ENCODE measurements around the gene CXCL16.

The CXCL16 gene, protein sequence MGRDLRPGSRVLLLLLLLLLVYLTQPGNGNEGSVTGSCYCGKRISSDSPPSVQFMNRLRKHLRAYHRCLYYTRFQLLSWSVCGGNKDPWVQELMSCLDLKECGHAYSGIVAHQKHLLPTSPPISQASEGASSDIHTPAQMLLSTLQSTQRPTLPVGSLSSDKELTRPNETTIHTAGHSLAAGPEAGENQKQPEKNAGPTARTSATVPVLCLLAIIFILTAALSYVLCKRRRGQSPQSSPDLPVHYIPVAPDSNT

DNA sequence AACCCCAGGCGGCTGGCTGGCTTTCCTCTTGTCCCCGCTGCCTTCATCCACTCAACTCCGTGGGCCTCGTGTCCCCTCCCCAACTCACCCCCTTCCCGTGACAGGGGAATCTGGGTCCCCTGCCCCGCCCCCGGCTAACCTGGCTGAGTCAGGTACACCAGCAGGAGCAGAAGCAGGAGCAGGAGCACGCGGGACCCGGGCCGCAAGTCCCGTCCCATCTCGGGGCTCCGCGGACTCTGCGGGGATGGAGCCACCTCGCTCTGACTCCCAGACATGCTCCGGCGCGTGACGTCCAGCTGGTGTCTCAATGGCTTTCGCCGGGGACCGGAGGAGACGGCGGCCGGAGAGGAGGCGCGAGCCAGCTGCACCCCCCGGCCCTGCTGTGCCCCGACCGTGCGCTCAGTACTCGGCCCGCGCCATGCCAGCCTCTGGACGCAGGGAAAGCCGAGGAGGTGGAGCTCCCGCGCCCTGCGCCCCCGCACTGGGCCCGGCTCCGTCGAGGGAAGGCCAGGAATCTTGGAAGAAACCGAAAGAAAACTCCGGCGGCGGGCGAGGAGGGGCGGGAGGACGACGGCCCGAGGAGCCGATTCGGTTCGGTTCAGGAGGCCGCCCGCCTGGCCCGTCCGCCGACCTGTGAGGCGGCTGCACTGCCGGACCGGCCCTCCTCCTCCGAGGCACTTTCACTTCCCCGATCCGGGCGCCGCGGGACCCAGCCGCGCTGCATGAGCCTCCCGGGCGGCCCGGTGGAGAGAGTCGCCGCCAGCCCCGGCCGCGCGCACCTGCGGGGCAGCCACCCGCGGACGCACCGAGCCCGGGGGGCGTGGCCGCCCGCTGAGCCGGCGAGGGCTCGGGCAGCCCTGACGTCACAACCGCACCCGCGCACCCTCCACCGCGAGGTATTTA is at the start of gene CXCL16, which contains the start of gene ZMYND15:
Gene CXCL16 (minus strand): TSS at position 807 of the 903 bp plus-strand sequence. CDS start 589 bp downstream, at position 218.
Gene ZMYND15 (plus strand): TSS at position 712 of the 903 bp plus-strand sequence. CDS start 716 bp downstream, outside the sequence.
- peak; percentile 44 for DNase-seq
- in situ Hi-C loops (cut with HindIII; ENCODE audit: low pct_ligation_motif_present, low pct_unique_long_range_greater_than_20kb, low sequenced_read_pairs): no loop called here

DNA sequence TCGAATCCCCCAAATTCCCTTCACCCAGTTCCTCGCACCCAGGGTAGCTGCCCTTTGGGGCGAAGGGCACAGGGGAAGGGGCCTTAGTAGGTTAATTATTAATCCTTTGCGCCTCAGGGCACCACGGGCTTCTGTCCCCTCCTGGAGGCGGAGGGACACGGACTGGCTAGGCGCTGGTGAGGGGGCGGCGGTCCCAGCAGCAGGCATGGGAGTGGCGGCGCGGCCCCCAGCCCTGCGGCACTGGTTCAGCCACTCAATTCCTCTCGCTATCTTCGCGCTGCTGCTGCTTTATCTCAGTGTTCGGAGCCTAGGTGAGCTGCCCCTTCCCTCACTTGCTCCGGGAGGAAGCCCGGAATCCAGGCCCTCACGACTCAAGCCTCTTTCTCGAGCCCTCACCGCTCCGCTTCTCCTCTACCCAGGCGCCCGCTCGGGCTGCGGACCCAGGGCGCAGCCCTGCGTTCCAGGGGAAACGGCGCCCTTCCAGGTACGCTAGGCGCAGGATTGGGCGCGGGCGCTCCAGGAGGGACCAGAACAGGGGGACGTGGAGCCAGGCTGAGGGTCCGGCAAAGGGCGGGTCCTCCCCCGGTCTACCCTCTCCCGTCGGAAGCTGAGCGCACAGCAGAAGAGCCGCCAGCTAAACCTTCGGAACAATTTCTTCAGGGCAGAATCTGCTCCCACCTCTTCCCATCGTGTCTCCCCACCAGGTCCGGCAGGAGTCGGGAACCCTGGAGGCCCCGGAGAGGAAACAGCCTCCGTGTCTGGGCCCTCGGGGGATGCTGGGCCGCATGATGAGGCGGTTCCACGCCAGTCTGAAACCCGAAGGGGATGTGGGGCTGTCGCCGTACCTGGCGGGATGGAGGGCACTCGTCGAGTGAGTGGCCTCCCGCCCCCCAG is 49.3 kb upstream of the CXCL16 start, which contains the start of gene GLTPD2:
Gene GLTPD2 (plus strand): TSS at position 158 of the 894 bp plus-strand sequence. CDS start 48 bp downstream, at position 206.
- in situ Hi-C loops (cut with HindIII; ENCODE audit: low pct_ligation_motif_present, low pct_unique_long_range_greater_than_20kb, low sequenced_read_pairs): no loop called here
- no peak for DNase-seq

DNA sequence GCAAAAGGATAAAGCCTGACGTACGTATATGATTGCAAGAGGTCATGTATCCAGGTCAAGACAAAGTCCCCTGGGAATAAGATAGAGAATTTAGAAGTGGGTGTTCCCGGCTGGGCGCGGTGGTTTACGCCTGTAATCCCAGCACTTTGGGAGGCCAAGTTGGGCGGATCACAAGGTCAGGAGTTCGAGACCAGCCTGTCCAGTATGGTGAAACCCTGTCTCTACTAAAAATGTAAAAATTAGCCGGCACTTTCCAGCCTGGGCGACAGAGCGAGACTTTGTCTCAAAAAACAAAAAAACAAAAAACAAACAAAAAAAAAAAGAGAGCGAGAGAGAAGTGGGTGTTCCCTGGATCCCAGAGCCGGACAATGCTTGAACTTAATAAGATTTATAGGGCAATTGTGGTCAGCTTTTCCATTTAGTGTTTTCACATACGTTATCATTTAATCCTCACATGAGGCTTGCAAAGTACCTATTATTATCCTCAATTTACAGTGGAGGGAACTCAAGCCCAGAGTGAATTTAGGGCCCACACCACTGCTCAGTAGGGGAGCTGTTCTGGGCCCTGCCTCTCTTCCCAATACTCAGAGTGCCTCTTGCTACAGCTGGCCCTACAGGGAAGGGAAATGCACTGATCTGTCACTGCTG is 48.6 kb upstream of the CXCL16 start:
- no peak for DNase-seq
- in situ Hi-C loops (cut with HindIII; ENCODE audit: low pct_ligation_motif_present, low pct_unique_long_range_greater_than_20kb, low sequenced_read_pairs): no loop called here

DNA sequence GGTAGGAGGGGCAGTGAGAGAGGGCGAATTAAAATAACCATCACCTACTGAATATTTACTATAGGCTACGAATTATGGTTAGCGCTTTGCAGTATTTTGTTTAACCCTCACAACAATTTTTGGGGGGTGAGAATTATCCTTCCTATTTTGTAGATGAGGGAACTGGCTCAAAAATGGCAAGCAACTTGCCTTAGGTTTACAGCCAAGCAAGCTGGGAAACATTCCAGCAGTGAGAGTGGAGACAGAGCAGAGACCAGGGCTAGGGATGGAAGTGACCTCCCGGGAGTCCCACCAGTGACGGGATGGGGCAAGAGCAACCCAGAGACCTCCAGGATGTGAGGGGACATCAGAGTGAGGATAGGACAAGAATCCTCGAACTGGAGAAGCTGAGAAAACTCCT is 46.8 kb upstream of the CXCL16 start:
- in situ Hi-C loops (cut with HindIII; ENCODE audit: low pct_ligation_motif_present, low pct_unique_long_range_greater_than_20kb, low sequenced_read_pairs): no loop called here
- no peak for DNase-seq

DNA sequence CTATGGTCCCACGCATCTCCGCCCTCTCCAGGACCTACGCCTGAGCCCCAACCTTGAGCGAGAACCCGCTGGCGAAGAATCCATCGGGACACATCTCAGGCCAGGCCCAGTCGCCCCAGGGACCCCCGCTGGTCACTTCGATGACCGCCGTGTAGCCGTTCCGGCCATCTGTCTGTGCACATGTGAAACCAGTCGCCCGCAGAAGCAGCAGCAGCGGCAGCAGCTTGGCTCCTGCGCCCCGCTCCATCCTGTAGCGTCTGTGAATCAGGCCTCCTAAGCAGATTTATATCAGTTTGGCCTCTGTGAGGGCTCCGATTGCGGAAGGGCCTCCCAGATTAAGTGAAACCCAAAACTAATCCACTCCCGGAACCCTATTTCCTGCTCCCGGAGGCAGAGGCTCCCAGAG is 46.4 kb upstream of the CXCL16 start, which contains the start of gene VMO1:
Gene VMO1 (minus strand): TSS at position 259 of the 406 bp plus-strand sequence. CDS start 12 bp downstream, at position 247.
- no peak for DNase-seq
- in situ Hi-C loops (cut with HindIII; ENCODE audit: low pct_ligation_motif_present, low pct_unique_long_range_greater_than_20kb, low sequenced_read_pairs): no loop called here

DNA sequence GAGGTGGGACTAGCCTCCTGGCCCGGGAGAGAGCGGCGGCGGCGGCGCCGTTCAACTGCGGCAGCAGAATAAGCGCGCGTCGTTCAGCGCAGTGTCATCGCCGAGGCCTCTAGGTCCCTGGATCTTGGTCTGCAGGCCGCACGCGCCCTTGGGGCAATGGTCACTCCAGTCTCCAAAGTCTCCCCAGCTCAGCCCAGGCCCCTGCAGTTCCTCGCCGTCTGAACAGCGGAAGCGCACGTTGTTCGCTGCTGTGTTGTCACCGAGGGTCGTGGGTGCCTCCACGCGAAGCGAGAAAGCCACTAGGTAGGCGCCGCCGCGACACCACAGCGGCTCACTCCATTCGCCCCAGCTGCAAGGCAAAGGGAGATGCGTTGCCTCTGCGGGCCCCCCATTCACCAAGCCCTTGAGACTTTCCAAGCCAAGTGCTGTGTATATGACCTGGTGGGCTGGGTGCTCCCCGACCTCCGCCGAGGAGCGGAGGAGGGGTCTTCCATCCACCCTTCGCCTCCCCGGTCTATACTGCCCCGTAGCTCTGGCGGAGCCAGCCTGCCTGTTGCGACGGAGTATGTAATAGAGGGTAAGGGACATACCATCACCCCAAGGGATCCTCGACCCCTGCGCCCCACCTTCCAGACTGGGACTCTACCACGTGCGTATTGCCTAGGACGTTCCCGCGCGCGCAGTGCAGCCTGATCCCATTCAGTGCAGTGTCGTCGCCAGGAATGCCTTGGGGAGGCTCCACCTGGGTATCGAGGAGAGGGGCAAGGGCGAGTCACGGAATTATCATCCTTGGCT is 45.8 kb upstream of the CXCL16 start:
- in situ Hi-C loops (cut with HindIII; ENCODE audit: low pct_ligation_motif_present, low pct_unique_long_range_greater_than_20kb, low sequenced_read_pairs): no loop called here
- DNase-seq: no peak

DNA sequence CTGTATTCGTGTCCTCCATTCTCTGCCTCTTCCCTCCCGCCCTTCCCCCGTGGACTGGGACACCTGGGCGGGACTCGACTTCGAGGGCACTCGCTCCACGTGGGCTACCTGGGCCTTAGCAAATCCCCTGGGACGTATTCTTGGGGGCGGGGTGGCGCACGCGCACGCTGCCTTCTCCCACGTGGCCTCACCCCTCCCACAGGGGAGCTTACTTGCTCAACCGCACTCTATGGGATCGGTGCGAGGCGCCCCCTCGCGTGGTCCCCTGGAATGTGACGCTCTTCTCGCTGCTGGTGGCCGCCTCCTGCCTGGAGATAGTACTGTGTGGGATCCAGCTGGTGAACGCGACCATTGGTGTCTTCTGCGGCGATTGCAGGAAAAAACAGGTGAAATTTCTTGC is 42.9 kb upstream of the CXCL16 start:
- in situ Hi-C loops (cut with HindIII; ENCODE audit: low pct_ligation_motif_present, low pct_unique_long_range_greater_than_20kb, low sequenced_read_pairs): no loop called here
- no peak for DNase-seq

DNA sequence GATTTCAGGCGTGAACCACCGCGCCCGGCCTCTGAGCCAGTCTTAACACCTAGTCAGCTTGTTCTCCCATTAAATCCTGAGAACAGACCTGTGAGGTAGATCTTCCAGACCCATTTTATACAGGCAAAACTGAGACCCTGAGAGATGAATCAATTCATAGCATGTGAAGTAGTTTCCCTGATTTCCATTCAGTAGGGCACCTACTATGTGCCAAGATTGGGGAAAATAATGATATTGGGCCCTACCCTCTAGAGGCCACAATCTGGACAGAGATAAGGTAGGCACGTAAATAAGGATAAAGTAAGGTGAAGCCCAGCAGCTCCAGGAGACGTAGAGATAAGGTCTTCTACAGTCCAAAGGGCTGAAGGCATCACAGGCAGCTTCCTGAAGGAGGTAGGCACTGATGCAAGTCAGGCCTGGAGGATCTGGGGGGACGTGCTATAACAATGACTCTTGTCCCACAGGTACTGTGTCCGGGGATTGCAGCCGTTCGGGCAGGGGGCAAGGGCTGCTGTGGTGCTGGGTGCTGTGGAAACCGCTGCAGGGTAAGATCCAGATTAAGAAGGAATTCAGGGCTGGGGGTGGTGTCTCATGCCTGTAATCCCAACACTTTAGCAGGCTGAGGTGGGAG is 40.7 kb upstream of the CXCL16 start:
- in situ Hi-C loops (cut with HindIII; ENCODE audit: low pct_ligation_motif_present, low pct_unique_long_range_greater_than_20kb, low sequenced_read_pairs): no loop called here
- DNase-seq: no peak

DNA sequence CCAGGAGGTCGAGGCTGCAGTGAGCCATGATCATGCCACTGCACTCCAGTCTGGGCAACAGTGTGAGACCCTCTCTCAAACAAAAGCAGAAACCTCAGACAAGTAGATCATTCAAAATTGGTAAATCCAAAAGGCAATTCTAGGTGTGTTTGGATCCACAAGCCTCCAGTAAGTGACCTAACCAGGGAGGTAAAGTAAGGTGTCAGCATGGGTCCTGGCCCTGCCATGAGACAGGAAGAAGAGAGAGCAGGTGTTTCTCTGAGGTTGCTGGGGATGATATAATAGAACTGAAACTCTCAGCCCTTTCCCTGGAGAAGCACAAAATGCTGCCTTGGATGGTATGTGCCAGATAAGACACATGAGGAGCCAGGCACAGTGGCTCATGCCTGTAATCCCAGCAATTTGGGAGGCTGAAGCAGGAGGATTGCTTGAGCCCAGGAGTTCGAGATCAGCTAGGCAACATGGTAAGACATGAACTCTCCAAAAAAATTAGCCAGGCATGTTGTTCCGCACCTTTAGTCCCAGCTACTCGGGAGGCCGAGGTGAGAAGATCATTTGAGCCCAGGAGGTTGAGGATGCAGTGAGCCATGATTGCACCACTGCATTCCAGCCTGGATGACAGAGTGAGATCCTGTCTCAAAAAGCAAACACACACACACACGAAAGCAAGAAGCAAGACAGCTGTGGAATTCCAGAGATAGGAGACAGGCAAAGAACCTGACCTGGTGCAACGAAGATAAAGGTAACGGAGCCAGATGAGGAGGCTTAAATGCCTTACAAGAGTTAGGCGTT is 38.4 kb upstream of the CXCL16 start:
- in situ Hi-C loops (cut with HindIII; ENCODE audit: low pct_ligation_motif_present, low pct_unique_long_range_greater_than_20kb, low sequenced_read_pairs): no loop called here
- no peak for DNase-seq

DNA sequence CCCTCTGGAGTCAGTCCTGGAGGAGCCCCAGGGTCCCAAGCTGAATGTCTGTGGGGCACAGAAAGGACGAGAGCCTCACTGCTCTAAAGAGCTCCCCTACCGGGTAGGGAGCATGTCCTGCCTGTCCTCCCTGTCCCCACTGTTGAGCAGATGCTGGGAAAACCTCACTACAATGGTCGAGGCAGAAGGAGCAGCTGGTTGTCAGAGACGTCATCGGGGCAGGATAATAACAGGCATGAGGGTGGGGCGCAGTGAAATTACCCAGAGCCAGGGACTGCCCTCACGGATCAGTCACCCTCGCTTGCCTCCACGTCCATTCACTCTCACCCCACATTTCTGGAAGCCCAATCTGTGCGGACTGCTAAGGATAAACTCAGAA is 32.5 kb upstream of the CXCL16 start:
- in situ Hi-C loops (cut with HindIII; ENCODE audit: low pct_ligation_motif_present, low pct_unique_long_range_greater_than_20kb, low sequenced_read_pairs): no loop called here
- no peak for DNase-seq

DNA sequence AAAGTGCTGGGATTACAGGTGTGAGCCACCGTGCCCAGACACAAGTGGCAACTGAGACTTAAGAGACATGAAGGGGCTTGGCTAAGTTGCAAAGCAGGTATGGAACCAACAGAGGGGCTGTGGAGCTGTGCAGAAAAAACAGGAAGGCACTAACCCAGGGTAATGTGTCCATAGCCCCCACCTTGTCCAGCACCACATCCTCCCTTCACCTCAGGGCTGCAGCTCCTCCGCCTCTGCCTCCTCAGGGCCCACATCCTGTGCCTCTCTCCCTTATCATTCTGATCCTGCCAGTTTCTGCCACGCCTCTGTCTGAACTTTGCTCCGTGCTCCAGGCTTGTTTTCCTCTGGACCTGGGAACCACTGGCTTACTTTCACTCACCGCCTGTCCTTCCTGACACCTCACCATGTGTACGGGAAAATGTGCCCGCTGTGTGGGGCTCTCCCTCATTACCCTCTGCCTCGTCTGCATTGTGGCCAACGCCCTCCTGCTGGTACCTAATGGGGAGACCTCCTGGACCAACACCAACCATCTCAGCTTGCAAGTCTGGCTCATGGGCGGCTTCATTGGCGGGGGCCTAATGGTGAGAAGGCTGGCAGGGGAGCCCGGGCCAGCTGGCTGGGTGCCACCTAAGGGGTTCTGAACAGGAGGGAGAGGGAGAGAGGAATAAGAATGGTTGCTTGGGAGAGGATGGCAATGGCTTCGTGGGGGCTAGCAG is 31.9 kb upstream of the CXCL16 start, which contains the start of gene TM4SF5:
Gene TM4SF5 (plus strand): TSS at position 368 of the 716 bp plus-strand sequence. CDS start 37 bp downstream, at position 405.
- DNase-seq: no peak
- in situ Hi-C loops (cut with HindIII; ENCODE audit: low pct_ligation_motif_present, low pct_unique_long_range_greater_than_20kb, low sequenced_read_pairs): no loop called here

DNA sequence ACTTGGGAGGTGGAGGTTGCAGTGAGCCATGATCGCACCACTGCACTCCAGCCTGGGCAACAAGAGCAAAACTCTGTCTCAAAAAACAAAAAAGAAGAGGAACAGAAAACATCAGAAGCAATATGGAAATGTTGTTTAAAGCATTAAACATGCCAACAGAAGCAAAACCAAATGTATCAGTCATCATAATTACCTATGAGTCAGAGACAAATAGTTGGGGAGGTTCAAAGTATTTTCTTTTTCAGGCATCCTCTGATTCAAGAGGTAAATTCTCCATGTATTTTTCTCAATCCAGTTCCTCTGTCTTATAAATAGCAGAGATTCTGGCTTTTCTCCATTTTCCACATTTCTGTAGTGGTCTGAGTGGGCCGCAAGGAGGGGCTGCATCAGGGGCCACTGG is 29.9 kb upstream of the CXCL16 start:
- in situ Hi-C loops (cut with HindIII; ENCODE audit: low pct_ligation_motif_present, low pct_unique_long_range_greater_than_20kb, low sequenced_read_pairs): no loop called here
- no peak for DNase-seq

DNA sequence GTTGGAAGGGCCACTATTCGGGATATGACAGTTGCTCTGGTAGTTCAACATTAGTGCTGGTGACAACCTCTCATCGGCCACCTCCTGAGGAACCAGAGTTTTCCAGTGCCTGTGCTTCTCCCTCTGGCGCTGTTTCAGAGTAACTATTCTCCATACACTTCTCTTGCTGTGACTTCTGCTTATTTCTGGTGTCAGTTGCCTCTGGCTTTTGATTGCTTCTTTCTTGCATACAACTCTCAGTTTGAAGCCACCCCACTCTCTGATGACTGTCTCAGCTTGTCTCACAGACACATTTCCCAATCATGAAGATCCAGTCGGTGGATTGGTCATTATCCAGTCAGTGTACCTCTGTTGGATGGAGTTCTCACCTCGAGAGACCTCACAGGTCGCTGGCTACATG is 28.6 kb upstream of the CXCL16 start:
- no peak for DNase-seq
- in situ Hi-C loops (cut with HindIII; ENCODE audit: low pct_ligation_motif_present, low pct_unique_long_range_greater_than_20kb, low sequenced_read_pairs): no loop called here

DNA sequence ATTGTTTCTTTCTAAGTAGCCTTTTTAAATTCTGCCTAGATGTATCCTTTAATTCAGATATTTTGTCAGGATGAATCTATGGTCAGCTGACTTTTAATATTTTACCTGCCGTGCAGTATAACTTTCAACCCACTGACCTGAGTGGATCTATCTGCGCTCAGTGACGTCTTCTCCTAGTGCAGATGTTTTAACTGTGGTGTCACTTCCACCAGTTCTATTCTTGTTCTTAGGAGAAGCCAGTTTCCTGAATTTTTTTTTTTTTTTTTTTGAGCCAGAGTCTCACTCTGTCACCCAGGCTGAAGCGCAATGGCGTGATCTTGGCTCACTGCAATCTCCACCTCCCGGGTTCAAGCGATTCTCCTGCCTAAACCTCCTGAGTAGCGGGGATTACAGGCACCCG is 27.0 kb upstream of the CXCL16 start:
- no peak for DNase-seq
- in situ Hi-C loops (cut with HindIII; ENCODE audit: low pct_ligation_motif_present, low pct_unique_long_range_greater_than_20kb, low sequenced_read_pairs): no loop called here

DNA sequence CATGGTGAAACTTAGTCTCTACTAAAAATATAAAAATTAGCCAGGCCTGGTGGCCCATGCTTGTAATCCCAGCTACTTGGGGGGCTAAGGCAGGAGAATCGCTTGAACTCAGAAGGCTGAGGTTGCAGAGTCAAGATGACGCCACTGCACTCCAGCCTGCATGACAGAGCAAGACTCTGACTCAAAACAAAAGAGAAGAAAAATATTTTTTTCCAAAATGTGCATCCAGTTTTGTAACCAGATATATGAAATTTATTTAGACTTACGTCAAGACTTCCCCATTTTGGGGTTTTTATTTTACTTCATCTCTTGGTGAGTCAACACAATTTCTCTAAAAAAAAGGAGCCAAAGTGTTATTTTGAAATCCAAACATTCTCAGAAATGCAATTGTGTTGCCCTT is 26.5 kb upstream of the CXCL16 start:
- in situ Hi-C loops (cut with HindIII; ENCODE audit: low pct_ligation_motif_present, low pct_unique_long_range_greater_than_20kb, low sequenced_read_pairs): no loop called here
- no peak for DNase-seq

DNA sequence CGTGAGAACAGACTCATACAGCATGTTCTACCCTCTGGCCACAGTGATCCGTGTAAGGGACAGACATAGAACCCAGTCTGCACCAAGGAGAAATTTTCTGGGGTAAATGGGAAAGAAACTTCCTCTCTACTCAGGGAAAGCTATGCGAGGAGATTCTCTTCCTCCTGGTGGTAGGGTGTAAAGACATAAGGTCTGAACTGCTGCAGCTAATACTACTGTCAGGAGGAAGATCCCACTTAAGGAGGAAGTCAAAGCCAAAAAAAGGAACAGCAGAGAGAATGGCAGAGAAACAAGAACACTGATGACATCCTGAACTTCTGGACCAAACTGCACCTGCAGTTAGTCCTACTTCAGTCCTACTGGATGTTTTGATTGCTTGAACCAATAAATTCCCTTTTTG is 24.9 kb upstream of the CXCL16 start:
- DNase-seq: no peak
- in situ Hi-C loops (cut with HindIII; ENCODE audit: low pct_ligation_motif_present, low pct_unique_long_range_greater_than_20kb, low sequenced_read_pairs): no loop called here
